Measurements from ENCODE around the gene LIN7C.
"Not testable (repeated sequence)": the region's sequence is repeated elsewhere in the genome, so short reads cannot be mapped to it uniquely, and the experiment has no call there.

The LIN7C gene

GRCh38 chr11:27468995-27469695, 37.4 kb downstream of the LIN7C start:
- peak; percentile 56 for DNase-seq

GRCh38 chr11:27468209-27468994, 38.2 kb downstream of the LIN7C start:
- DNase-seq, result peak; percentile 90

- DNase-seq, result peak; percentile 32
These were observed 39.2 kb downstream of the LIN7C start for GRCh38 chr11:27467181-27467913.

GRCh38 chr11:27466363-27466762, 40.2 kb downstream of the LIN7C start:
- no peak for DNase-seq

- no peak for DNase-seq
These were observed 40.9 kb downstream of the LIN7C start for GRCh38 chr11:27465629-27466028.

- DNase-seq, result no peak
These were observed 41.7 kb downstream of the LIN7C start for GRCh38 chr11:27464909-27465308.

- DNase-seq, result peak; percentile 55
These were observed 42.3 kb downstream of the LIN7C start for GRCh38 chr11:27464289-27464696.

- peak; percentile 53 for DNase-seq
These were observed 44.0 kb downstream of the LIN7C start for GRCh38 chr11:27462543-27462942.

GRCh38 chr11:27460158-27460978, 46.2 kb downstream of the LIN7C start:
- peak; percentile 32 for DNase-seq

GRCh38 chr11:27459191-27459590, 47.4 kb downstream of the LIN7C start:
- peak; percentile 83 for DNase-seq

- no peak for DNase-seq
These were observed 48.4 kb downstream of the LIN7C start for GRCh38 chr11:27458182-27458581.

- no peak for DNase-seq
These were observed 49.7 kb downstream of the LIN7C start for GRCh38 chr11:27456795-27457329.

GRCh38 chr11:27456140-27456794, 50.3 kb downstream of the LIN7C start:
- DNase-seq, result peak; percentile 91

- no peak for DNase-seq
These were observed 50.9 kb downstream of the LIN7C start for GRCh38 chr11:27455667-27456066.

- no peak for DNase-seq
These were observed 52.9 kb downstream of the LIN7C start for GRCh38 chr11:27453701-27454100.

GRCh38 chr11:27452147-27452546, 54.4 kb downstream of the LIN7C start:
- no peak for DNase-seq

- DNase-seq, result peak; percentile 25
These were observed 55.2 kb downstream of the LIN7C start for GRCh38 chr11:27451244-27451965.

GRCh38 chr11:27448184-27448540, 58.4 kb downstream of the LIN7C start:
- not testable (repeated sequence) for DNase-seq

- no peak for DNase-seq
These were observed 59.0 kb downstream of the LIN7C start for GRCh38 chr11:27447288-27448183.

GRCh38 chr11:27445625-27446024, 60.9 kb downstream of the LIN7C start:
- no peak for DNase-seq
